ENCODE data around the gene SKAP2. TPM values are rescaled to one million over a fixed set of nuclear protein-coding genes. Genes with fewer than 3 reads are reported as not detected.
A peak's percentile ranks its signal among the peaks of the same experiment; 100 is the strongest.

SKAP2 gene
- total and polyA plus RNA-seq, 2 of the 13 experiments (the other 11 are each of a cell fraction or from before 2014, with no cell fraction given) = 3.6 to 12.9 TPM

GRCh38 chr7:26864309-26865093 lies at the start of gene SKAP2 (continued):
- TF ChIP-seq ZBTB21 (CRISPR knock-in tag; IDR thresholded peaks at IDR 0.05) = no peak
- no peak for TF ChIP-seq SRSF4 (IDR thresholded peaks at IDR 0.05; ENCODE audit: low read depth, low read length, poor library complexity, severe bottlenecking)
- no peak for TF ChIP-seq ZNF761 (CRISPR knock-in tag; conservative IDR thresholded peaks at IDR 0.05)
- 0 out of 2 replicates have a peak, but pooled peaks have one; percentile 38 for TF ChIP-seq ZNF747 (CRISPR knock-in tag; IDR thresholded peaks at IDR 0.05; ENCODE audit: borderline replicate concordance)
- peak; percentile 30 for TF ChIP-seq STAG1 (CRISPR knock-in tag; IDR thresholded peaks at IDR 0.05)
- no peak for TF ChIP-seq ZNF20 (CRISPR knock-in tag; IDR thresholded peaks at IDR 0.05)
- TF ChIP-seq MED1 (CRISPR knock-in tag; IDR thresholded peaks at IDR 0.05) = peak; percentile 78
- TF ChIP-seq NFKBIZ (CRISPR knock-in tag; IDR thresholded peaks at IDR 0.05) = 0 out of 2 replicates have a peak, but pooled peaks have one; percentile 4
- no peak for TF ChIP-seq TBX3 (IDR thresholded peaks at IDR 0.05; ENCODE audit: borderline replicate concordance)
- TF ChIP-seq ZKSCAN5 (CRISPR knock-in tag; IDR thresholded peaks at IDR 0.05) = 0 out of 2 replicates have a peak, but pooled peaks have one; percentile 27
- TF ChIP-seq ZNF850 (CRISPR knock-in tag; conservative IDR thresholded peaks at IDR 0.05) = no peak
- TF ChIP-seq ZNF264 (CRISPR knock-in tag; IDR thresholded peaks at IDR 0.05) = 0 out of 2 replicates have a peak, but pooled peaks have one; percentile 9
- TF ChIP-seq PRMT3 (CRISPR knock-in tag; IDR thresholded peaks at IDR 0.05; ENCODE audit: borderline replicate concordance, low read depth) = no peak
- no peak for TF ChIP-seq ZNF790 (CRISPR knock-in tag; IDR thresholded peaks at IDR 0.05; ENCODE audit: borderline replicate concordance)
- TF ChIP-seq MAFG (CRISPR knock-in tag; IDR thresholded peaks at IDR 0.05) = no peak
- TF ChIP-seq FOXO4 (CRISPR knock-in tag; conservative IDR thresholded peaks at IDR 0.05) = no peak
- TF ChIP-seq TAF15 (IDR thresholded peaks at IDR 0.05; ENCODE audit: low read depth, low read length, poor library complexity, severe bottlenecking) = no peak
- TF ChIP-seq ZMYM2 (CRISPR knock-in tag; IDR thresholded peaks at IDR 0.05) = 0 out of 2 replicates have a peak, but pooled peaks have one; percentile 40
- peak; percentile 79; the same call in 1 of the 2 replicates for TF ChIP-seq ZNF543 (CRISPR knock-in tag; IDR thresholded peaks at IDR 0.05)
- 0 out of 2 replicates have a peak, but pooled peaks have one; percentile 36 for TF ChIP-seq ZC3H13 (CRISPR knock-in tag; IDR thresholded peaks at IDR 0.05)
- TF ChIP-seq KMT2B (CRISPR knock-in tag; IDR thresholded peaks at IDR 0.05) = peak; percentile 62
- TF ChIP-seq ZBTB1 (CRISPR knock-in tag; IDR thresholded peaks at IDR 0.05; ENCODE audit: borderline replicate concordance) = no peak
- TF ChIP-seq ZNF772 (CRISPR knock-in tag; IDR thresholded peaks at IDR 0.05) = peak; percentile 84
- peak; percentile 59 for TF ChIP-seq RFX5 (IDR thresholded peaks at IDR 0.05; ENCODE audit: low read depth, low read length)
- TF ChIP-seq ZNF605 (CRISPR knock-in tag; IDR thresholded peaks at IDR 0.05) = no peak; the same call in 1 of the 2 replicates
- TF ChIP-seq ARID3A (IDR thresholded peaks at IDR 0.05; ENCODE audit: low read depth, low read length) = no peak
